ENCODE results near the gene C10orf143.

C10orf143 gene

DNA sequence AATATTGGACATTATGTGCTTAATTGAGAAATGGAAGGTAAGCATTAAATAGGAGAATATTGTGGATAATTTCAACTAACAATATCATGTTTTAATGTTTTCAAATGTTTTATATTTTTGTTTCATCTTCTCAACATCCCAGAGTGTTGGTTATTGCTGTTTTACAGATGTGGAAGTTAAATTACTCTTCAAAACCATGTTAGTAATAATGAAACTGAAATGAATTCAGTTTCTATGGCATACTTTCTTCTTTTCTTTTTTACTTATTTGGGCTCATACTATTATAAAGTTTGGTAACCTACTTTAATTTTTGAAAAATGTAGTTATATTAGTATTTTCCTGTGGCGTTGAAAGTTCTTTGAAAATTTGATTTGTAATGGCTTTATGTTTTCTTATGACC, 29.8 kb upstream of the C10orf143 start:
- no peak overlapping the region for H3K4me3 ChIP-seq (ENCODE audit: low read depth, low read length)
- TF ChIP-seq, protein P1, sequence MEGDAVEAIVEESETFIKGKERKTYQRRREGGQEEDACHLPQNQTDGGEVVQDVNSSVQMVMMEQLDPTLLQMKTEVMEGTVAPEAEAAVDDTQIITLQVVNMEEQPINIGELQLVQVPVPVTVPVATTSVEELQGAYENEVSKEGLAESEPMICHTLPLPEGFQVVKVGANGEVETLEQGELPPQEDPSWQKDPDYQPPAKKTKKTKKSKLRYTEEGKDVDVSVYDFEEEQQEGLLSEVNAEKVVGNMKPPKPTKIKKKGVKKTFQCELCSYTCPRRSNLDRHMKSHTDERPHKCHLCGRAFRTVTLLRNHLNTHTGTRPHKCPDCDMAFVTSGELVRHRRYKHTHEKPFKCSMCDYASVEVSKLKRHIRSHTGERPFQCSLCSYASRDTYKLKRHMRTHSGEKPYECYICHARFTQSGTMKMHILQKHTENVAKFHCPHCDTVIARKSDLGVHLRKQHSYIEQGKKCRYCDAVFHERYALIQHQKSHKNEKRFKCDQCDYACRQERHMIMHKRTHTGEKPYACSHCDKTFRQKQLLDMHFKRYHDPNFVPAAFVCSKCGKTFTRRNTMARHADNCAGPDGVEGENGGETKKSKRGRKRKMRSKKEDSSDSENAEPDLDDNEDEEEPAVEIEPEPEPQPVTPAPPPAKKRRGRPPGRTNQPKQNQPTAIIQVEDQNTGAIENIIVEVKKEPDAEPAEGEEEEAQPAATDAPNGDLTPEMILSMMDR (IDR thresholded peaks at IDR 0.05; ENCODE audit: low read depth, low read length, missing control alignments): no peak
- DNase-seq (ENCODE audit: low read depth): no peak
- in situ Hi-C loops (cut with HindIII; ENCODE audit: low sequenced_read_pairs): loop anchor here (5.0 kb wide), 1 partner anchor 37 kb away; no protein-coding TSS in a partner anchor

DNA sequence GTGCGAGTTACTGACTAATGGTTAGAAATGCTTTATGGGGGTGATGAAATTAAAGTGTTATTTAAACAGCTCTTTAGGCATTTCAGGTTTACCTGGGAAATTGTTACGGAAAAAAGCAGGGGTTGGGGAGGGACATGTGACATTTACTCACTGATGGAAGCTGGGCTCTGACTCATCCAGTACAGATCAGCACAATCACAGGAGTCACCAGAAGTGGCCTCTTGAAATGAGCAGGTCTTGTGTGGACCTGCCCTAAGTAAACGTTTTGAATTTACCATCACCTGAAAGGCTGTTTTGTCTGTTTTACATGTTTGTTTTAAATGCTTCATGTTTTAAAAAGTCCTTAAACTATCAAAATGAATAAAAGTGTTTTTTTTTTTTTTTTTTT, 27.8 kb upstream of the C10orf143 start:
- DNase-seq (ENCODE audit: low read depth): no peak
- in situ Hi-C loops (cut with HindIII; ENCODE audit: low sequenced_read_pairs): no loop called here
- TF ChIP-seq, protein P1 (IDR thresholded peaks at IDR 0.05; ENCODE audit: low read depth, low read length, missing control alignments): no peak
- no peak overlapping the region for H3K4me3 ChIP-seq (ENCODE audit: low read depth, low read length)

DNA sequence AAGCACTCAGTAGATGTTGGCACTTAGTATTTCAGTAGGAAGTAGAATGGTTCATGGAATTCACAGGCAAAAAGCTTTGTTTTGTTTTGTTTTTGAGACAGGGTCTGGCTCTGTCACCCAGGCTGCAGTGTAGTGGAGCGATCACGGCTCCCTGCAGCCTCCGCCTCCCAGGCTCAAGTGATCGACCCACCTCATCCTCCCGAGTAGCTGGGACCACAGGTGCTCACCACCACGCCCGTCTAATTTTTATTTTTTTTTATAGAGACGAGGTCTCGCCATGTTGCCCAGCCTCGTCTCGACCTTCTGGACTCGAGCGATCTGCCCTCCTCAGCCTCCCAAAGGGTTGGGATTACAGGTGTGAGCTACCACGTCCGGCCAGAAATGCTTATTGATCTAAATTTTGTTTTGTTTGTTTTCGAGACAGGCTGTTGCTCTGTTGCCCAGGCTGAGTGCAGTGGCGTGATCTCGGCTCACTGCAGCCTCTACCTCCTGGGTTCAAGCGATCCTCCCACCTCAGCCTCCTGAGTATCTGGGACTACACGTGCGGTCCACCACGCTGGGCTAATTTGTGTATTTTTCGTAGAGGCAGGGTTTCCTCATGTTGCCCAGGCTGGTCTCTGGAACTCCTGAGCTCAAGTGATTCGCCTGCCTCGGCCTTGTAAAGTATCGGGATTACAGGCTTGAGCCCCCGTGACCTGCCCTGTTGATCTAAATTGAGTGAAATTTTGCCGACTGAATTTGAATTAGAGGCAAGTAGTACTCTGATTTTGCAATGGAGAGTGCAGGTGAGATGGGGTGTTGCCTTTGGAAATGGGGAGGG, 27.2 kb upstream of the C10orf143 start:
- H3K4me3 ChIP-seq (ENCODE audit: low read depth, low read length): peak overlapping the region; percentile 73
- in situ Hi-C loops (cut with HindIII; ENCODE audit: low sequenced_read_pairs): no loop called here
- TF ChIP-seq, protein P1 (IDR thresholded peaks at IDR 0.05; ENCODE audit: low read depth, low read length, missing control alignments): no peak
- DNase-seq (ENCODE audit: low read depth): no peak

DNA sequence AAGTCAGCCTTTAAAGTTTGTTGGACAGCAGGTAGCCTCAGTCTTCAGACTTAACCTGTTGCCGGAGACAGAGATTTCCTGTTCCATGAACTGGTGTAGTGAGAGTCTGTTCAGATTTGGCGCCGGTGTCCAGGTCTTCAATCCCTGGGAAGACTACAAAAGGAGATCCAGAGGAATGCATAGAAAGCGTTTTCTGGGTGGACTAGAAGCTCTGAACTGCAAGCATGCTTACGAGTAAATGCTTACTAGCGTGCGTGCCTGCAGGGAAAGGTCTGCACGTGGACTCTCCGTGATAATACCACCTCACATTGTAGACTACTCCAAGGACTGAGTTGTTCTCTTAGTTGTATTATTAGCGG, 26.4 kb upstream of the C10orf143 start:
- no peak for DNase-seq (ENCODE audit: low read depth)
- TF ChIP-seq, protein P1 (IDR thresholded peaks at IDR 0.05; ENCODE audit: low read depth, low read length, missing control alignments): no peak
- in situ Hi-C loops (cut with HindIII; ENCODE audit: low sequenced_read_pairs): no loop called here
- H3K4me3 ChIP-seq (ENCODE audit: low read depth, low read length): peak overlapping the region; percentile 73

DNA sequence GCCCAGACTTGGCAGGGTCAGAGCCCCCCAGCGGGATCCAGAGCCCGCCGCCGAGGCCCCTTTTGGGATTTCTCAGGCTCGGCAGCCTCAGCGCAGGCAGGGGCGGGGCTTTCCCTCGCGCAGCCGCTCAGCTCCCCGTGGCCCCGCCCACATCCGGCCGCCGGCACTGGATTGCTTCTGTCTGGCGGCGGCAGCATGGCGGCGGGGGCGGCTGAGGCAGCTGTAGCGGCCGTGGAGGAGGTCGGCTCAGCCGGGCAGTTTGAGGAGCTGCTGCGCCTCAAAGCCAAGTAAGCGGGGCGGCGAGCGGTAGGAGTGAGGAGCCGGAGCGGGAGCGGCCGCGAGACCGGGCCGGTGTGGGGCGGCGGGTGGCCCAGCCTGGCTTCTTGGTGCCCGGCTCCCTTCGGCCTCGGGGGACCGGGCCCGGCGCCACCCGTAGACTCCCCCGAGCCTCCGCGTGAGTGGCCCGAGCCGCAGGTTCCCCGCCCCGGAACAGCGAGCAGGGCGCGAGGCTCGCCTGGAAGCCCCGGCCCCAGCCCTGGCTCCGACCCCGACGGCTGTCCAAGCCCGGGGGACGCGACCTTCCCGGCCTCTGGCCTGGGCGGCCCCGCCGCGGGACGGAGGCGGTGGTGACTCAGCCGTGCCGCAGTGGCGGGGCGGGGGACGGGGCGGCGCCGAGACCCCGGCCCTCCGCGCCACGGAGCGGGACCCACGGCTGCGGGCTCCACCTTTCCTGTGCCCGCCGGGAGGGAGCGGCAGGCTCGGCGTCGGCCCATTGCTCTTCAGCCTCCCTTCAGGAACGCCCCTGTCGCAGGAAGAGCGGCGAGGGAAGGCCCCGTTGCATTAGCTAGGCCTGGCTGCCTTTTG, 25.8 kb upstream of the C10orf143 start, which contains the start of gene GLRX3:
Gene GLRX3, plus strand, starts transcription at position 166 of the 864 bp plus-strand sequence. Its CDS starts 30 bp downstream, at position 196.
- TF ChIP-seq, protein P1 (IDR thresholded peaks at IDR 0.05; ENCODE audit: low read depth, low read length, missing control alignments): no peak
- in situ Hi-C loops (cut with HindIII; ENCODE audit: low sequenced_read_pairs): no loop called here
- H3K4me3 ChIP-seq (ENCODE audit: low read depth, low read length): peak within 1 kb of the TSS; percentile 73
- DNase-seq (ENCODE audit: low read depth): peak; percentile 36

DNA sequence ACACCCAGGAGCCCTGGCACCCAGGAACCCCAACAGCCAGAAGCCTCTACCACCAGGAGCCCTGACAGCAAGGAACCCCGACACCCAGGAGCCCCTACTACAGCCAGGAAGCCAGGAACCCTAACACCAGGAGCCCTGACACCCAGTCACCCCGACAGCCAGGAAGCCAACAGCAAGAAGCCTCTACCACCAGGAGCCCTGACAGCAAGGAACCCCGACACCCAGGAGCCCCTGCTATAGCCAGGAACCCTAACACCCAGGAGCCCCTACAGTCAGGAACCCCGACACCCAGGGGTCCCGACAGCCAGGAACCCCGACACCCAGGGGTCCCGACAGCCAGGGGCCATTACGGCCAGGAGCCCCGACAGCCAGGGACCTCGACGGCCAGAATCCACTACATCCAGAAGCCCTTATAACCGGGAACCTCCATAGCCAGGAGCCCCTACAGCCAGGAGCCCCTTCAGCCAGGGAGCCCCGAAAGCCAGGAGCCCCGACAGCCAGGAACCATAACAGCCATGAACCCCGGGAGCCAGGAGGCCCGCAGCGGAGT, 25.1 kb upstream of the C10orf143 start:
- peak overlapping the region; percentile 73 for H3K4me3 ChIP-seq (ENCODE audit: low read depth, low read length)
- in situ Hi-C loops (cut with HindIII; ENCODE audit: low sequenced_read_pairs): no loop called here
- DNase-seq (ENCODE audit: low read depth): no peak
- TF ChIP-seq, protein P1 (IDR thresholded peaks at IDR 0.05; ENCODE audit: low read depth, low read length, missing control alignments): no peak

Data from astrocyte of the cerebellum (primary cell).